Measurements from ENCODE around the gene GPC6. TPM values are rescaled to one million over a fixed set of nuclear protein-coding genes. Genes with fewer than 3 reads are reported as not detected.

Gene GPC6
- polyA plus RNA-seq, 1 donor (not counting 4 experiments of a cell fraction or from before 2014, with no cell fraction given), result 0.42 TPM

- Histone ChIP-seq H3K27me3 (ENCODE audit: control insufficient read depth, extremely low read depth, insufficient read depth, low read length) (no peaks in the 10 kb centered on the region), H3K4me1 (ENCODE audit: control insufficient read depth, extremely low read depth, insufficient read depth, low read length) (no peaks in the 10 kb centered on the region), H3K79me2 (ENCODE audit: control insufficient read depth, insufficient read depth, low read length) (no peaks in the 10 kb centered on the region), H2AFZ (ENCODE audit: control insufficient read depth, low read length) (no peak overlapping the region), H3K27ac (ENCODE audit: control insufficient read depth, insufficient read depth, low read length) (no peak overlapping the region), H3K9ac (ENCODE audit: control insufficient read depth, extremely low read depth, insufficient read depth, low read length) (no peak overlapping the region), H3K9me1 (ENCODE audit: control insufficient read depth, extremely low read depth, insufficient read depth, low read length) (no peaks in the 10 kb centered on the region), H4K20me1 (ENCODE audit: control insufficient read depth, extremely low read depth, insufficient read depth, low read length) (no peaks in the 10 kb centered on the region), H3K4me3 (ENCODE audit: control insufficient read depth in 2 of 3, extremely low read depth in 1 of 3, insufficient read depth in 2 of 3, low read depth in 1 of 3, low read length in 3 of 3) (no peak overlapping the region), H3K36me3 (ENCODE audit: control insufficient read depth in 2 of 2, extremely low read depth in 1 of 2, insufficient read depth in 2 of 2, low read length in 2 of 2) (no peaks in the 10 kb centered on the region), H3K4me2 (ENCODE audit: control insufficient read depth, extremely low read depth, insufficient read depth, low read depth, low read length) (no peak overlapping the region), H3K9me3 (ENCODE audit: control insufficient read depth, low read depth, low read length) (no peaks in the 10 kb centered on the region)
- dilution Hi-C loops (cut with MboI; ENCODE audit: extremely low pct_ligation_motif_present, low sequenced_read_pairs), result no loop called here
- FAIRE-seq (no peak), DNase-seq (ENCODE audit: low read depth, low spot score) (no peak)
- TF ChIP-seq EZH2 (IDR thresholded peaks at IDR 0.05; ENCODE audit: low read length) (no peak), CTCF (optimal IDR thresholded peaks at IDR 0.05 in 1 of 3, IDR thresholded peaks at IDR 0.05 in 1 of 3, conservative IDR thresholded peaks at IDR 0.05 in 1 of 3; ENCODE audit: extremely low read depth in 1 of 3, insufficient read depth in 2 of 3, low read length in 3 of 3) (no peak)
Observed at GRCh38 chr13:93818345-93818744, 591.7 kb downstream of the GPC6 start.

- Histone ChIP-seq H3K79me2 (ENCODE audit: control insufficient read depth, insufficient read depth, low read length) (no peaks in the 10 kb centered on the region), H3K9me1 (ENCODE audit: control insufficient read depth, extremely low read depth, insufficient read depth, low read length) (no peaks in the 10 kb centered on the region), H3K4me3 (ENCODE audit: control insufficient read depth in 2 of 3, extremely low read depth in 1 of 3, insufficient read depth in 2 of 3, low read depth in 1 of 3, low read length in 3 of 3) (no peak overlapping the region), H3K27ac (ENCODE audit: control insufficient read depth, insufficient read depth, low read length) (no peak overlapping the region), H3K9ac (ENCODE audit: control insufficient read depth, extremely low read depth, insufficient read depth, low read length) (no peak overlapping the region), H2AFZ (ENCODE audit: control insufficient read depth, low read length) (no peak overlapping the region), H3K9me3 (ENCODE audit: control insufficient read depth, low read depth, low read length) (no peaks in the 10 kb centered on the region), H4K20me1 (ENCODE audit: control insufficient read depth, extremely low read depth, insufficient read depth, low read length) (no peaks in the 10 kb centered on the region), H3K4me2 (ENCODE audit: control insufficient read depth, extremely low read depth, insufficient read depth, low read depth, low read length) (no peak overlapping the region), H3K27me3 (ENCODE audit: control insufficient read depth, extremely low read depth, insufficient read depth, low read length) (no peaks in the 10 kb centered on the region), H3K4me1 (ENCODE audit: control insufficient read depth, extremely low read depth, insufficient read depth, low read length) (no peaks in the 10 kb centered on the region), H3K36me3 (ENCODE audit: control insufficient read depth in 2 of 2, extremely low read depth in 1 of 2, insufficient read depth in 2 of 2, low read length in 2 of 2) (no peaks in the 10 kb centered on the region)
- DNase-seq (ENCODE audit: low read depth, low spot score) (no peak), FAIRE-seq (no peak)
- dilution Hi-C loops (cut with MboI; ENCODE audit: extremely low pct_ligation_motif_present, low sequenced_read_pairs), result no loop called here
- no peak for TF ChIP-seq CTCF (optimal IDR thresholded peaks at IDR 0.05 in 1 of 3, IDR thresholded peaks at IDR 0.05 in 1 of 3, conservative IDR thresholded peaks at IDR 0.05 in 1 of 3; ENCODE audit: extremely low read depth in 1 of 3, insufficient read depth in 2 of 3, low read length in 3 of 3)
- no peak for TF ChIP-seq EZH2 (IDR thresholded peaks at IDR 0.05; ENCODE audit: low read length)
Observed at GRCh38 chr13:93819331-93819890, 592.8 kb downstream of the GPC6 start.

All from keratinocyte (primary cell).